A549 (cell line): ENCODE measurements around the gene SLC6A18. TPM values are rescaled to one million over a fixed set of nuclear protein-coding genes. Genes with fewer than 3 reads are reported as not detected.

ENCODE experiments used
- ATAC-seq, 2 experiments: fragments of 200-7000 bp in 1 of 2; fragments of >200 bp in 1 of 2; cut with Nextera tagmentation in 1 of 2; cut with Tn5 transposase in 1 of 2; 3 replicates each; pipeline versions ENCODE4 v1.8.0 to v1.9.1; 2018 to 2020; ENCODE audit warnings: mild to moderate bottlenecking in 1 of 2, moderate library complexity in 1 of 2
- CTCF ChIA-PET: fragments of 300-600 bp; sonication (Branson Sonifier 250); formaldehyde crosslinking; extraction: SDS; loops from one replicate; lab custom pipeline; 2021; ENCODE audit warnings: antibody characterized with exemption, inconsistent platforms; lab: Yijun Ruan, JAX
- POLR2A ChIA-PET: fragments of 350-600 bp; formaldehyde crosslinking; extraction: SDS; loops from one replicate; lab custom pipeline; 2021; ENCODE audit warnings: antibody characterized with exemption, inconsistent platforms; lab: Yijun Ruan, JAX
- DNase-seq, 2 experiments: peaks; one replicate each; pipeline versions ENCODE4 v3.0.0 to v3.0.0-alpha.2; 2011 to 2016; ENCODE audit warnings: low read depth in 1 of 2, low spot score in 1 of 2
- FAIRE-seq: peaks from 2 replicates; lab custom pipeline; 2011; peaks lifted over from hg19 to GRCh38; lab: Jason Lieb, UNC
- H3K27ac ChIP-seq, 2 experiments: fragments of >200 bp; sonication (Bioruptor Twin); formaldehyde crosslinking; 3 replicates each; pipeline ENCODE4 v1.5.1; 2016 to 2017
- H3K4me1 ChIP-seq: fragments of >200 bp; sonication (Bioruptor Twin); formaldehyde crosslinking; 3 replicates; pipeline ENCODE4 v1.6.1; 2016
- H3K4me2 ChIP-seq: fragments of >200 bp; sonication (Bioruptor Twin); formaldehyde crosslinking; 3 replicates; pipeline ENCODE4 v1.6.1; 2016
- H3K4me3 ChIP-seq: fragments of >200 bp; sonication (Bioruptor Twin); formaldehyde crosslinking; 3 replicates; pipeline ENCODE4 v1.5.1; 2016
- H3K9me3 ChIP-seq: fragments of >200 bp; sonication (Bioruptor Twin); formaldehyde crosslinking; 3 replicates; pipeline ENCODE4 v1.6.1; 2016
- BHLHE40 ChIP-seq: IDR thresholded peaks from 2 replicates; pipeline ENCODE4 v1.6.1; 2012; ENCODE audit warnings: low read depth, low read length, inconsistent platforms
- CBX2 ChIP-seq: fragments of 200-600 bp; sonication (generic); IDR thresholded peaks from 2 replicates; pipeline ENCODE4 v1.6.1; 2016; ENCODE audit warnings: low read depth, mild to moderate bottlenecking, borderline replicate concordance
- EP300 ChIP-seq, 2 experiments: fragments of >200 bp; sonication (Bioruptor Twin); formaldehyde crosslinking; IDR thresholded peaks; 2 replicates in 1 of 2; 3 replicates in 1 of 2; pipeline ENCODE4 v1.6.1; 2016 to 2017
- ESRRA ChIP-seq: fragments of 150-350 bp; IDR thresholded peaks from 2 replicates; pipeline ENCODE4 v1.6.1; 2014; ENCODE audit warnings: mild to moderate bottlenecking, low read length, borderline replicate concordance
- FOSB ChIP-seq: fragments of 250-450 bp; sonication (Bioruptor Pico); IDR thresholded peaks from 2 replicates; pipeline ENCODE4 v1.5.0; 2020; ENCODE audit warnings: mild to moderate bottlenecking, moderate library complexity
- FOXS1 ChIP-seq: fragments of 250-450 bp; sonication (Bioruptor Pico); IDR thresholded peaks from 2 replicates; pipeline ENCODE4 v1.5.0; 2020; ENCODE audit warnings: mild to moderate bottlenecking, moderate library complexity
- HDAC2 ChIP-seq: fragments of 200-600 bp; sonication (generic); IDR thresholded peaks from 2 replicates; pipeline ENCODE4 v1.6.1; 2016
- HEYL ChIP-seq: fragments of 250-450 bp; sonication (Bioruptor Pico); IDR thresholded peaks from 2 replicates; pipeline ENCODE4 v1.8.0; 2021; ENCODE audit warnings: mild to moderate bottlenecking, moderate library complexity
- HOXB13 ChIP-seq: fragments of 250-450 bp; sonication (Bioruptor Pico); IDR thresholded peaks from 2 replicates; pipeline ENCODE4 v1.5.0; 2020; ENCODE audit warnings: low read depth, mild to moderate bottlenecking, moderate library complexity
- HOXB5 ChIP-seq: fragments of 250-450 bp; sonication (Bioruptor Pico); IDR thresholded peaks from 2 replicates; pipeline ENCODE4 v1.5.0; 2020; ENCODE audit warnings: mild to moderate bottlenecking, moderate library complexity
- JUNB ChIP-seq: fragments of >200 bp; sonication (Bioruptor Twin); formaldehyde crosslinking; IDR thresholded peaks from 2 replicates; pipeline ENCODE4 v1.6.1; 2016
- KDM5A ChIP-seq: fragments of 200-600 bp; sonication (generic); IDR thresholded peaks from 2 replicates; pipeline ENCODE4 v1.6.1; 2016; ENCODE audit warnings: antibody characterized with exemption, mild to moderate bottlenecking
- MAZ ChIP-seq: fragments of 150-350 bp; IDR thresholded peaks from 2 replicates; pipeline ENCODE4 v1.6.1; 2014; ENCODE audit warnings: antibody characterized with exemption, low read depth, low read length, borderline replicate concordance
- NFE2L2 ChIP-seq: fragments of 150-350 bp; conservative IDR thresholded peaks from 2 replicates; pipeline ENCODE4 v1.6.1; 2014; ENCODE audit warnings: low read length
- NR3C1 ChIP-seq: fragments of >200 bp; sonication (Bioruptor Twin); formaldehyde crosslinking; IDR thresholded peaks from 3 replicates; pipeline ENCODE4 v1.6.1; 2017
- PHF8 ChIP-seq: fragments of 200-600 bp; sonication (generic); IDR thresholded peaks from 2 replicates; pipeline ENCODE4 v1.6.1; 2016; ENCODE audit warnings: low read depth, mild to moderate bottlenecking, antibody characterized with exemption, moderate library complexity, borderline replicate concordance
- POLR2A ChIP-seq: IDR thresholded peaks from 2 replicates; pipeline ENCODE4 v1.6.1; 2012; ENCODE audit warnings: mild to moderate bottlenecking, low read length
- POLR2AphosphoS2 ChIP-seq: conservative IDR thresholded peaks from 2 replicates; pipeline ENCODE4 v1.6.1; 2012; ENCODE audit warnings: low read length, improper control_type of control experiment, inconsistent platforms
- RAD21 ChIP-seq, 2 experiments: fragments of >200 bp in 1 of 2; sonication (Bioruptor Twin) in 1 of 2; formaldehyde crosslinking in 1 of 2; IDR thresholded peaks in 1 of 2; conservative IDR thresholded peaks in 1 of 2; 2 replicates in 1 of 2; 3 replicates in 1 of 2; pipeline ENCODE4 v1.6.1; 2012 to 2018; ENCODE audit warnings: inconsistent platforms in 1 of 2
- RARB ChIP-seq: fragments of 250-450 bp; sonication (Bioruptor Pico); IDR thresholded peaks from 2 replicates; pipeline ENCODE4 v1.8.0; 2021; ENCODE audit warnings: mild to moderate bottlenecking, moderate library complexity
- RCOR1 ChIP-seq: fragments of 150-350 bp; IDR thresholded peaks from 2 replicates; pipeline ENCODE4 v1.6.1; 2014; ENCODE audit warnings: antibody characterized with exemption, low read length, low read depth
- RFX5 ChIP-seq: fragments of 450-650 bp; IDR thresholded peaks from 2 replicates; pipeline ENCODE4 v1.7.1; 2014; ENCODE audit warnings: antibody characterized with exemption, mild to moderate bottlenecking, moderate library complexity
- RNF2 ChIP-seq: fragments of 200-600 bp; sonication (generic); IDR thresholded peaks from 2 replicates; pipeline ENCODE4 v1.6.1; 2016; ENCODE audit warnings: low read depth, mild to moderate bottlenecking, antibody characterized with exemption, moderate library complexity, borderline replicate concordance
- SMC3 ChIP-seq: fragments of >200 bp; sonication (Bioruptor Twin); formaldehyde crosslinking; IDR thresholded peaks from 3 replicates; pipeline ENCODE4 v1.6.1; 2018; ENCODE audit warnings: inconsistent platforms
- TFCP2L1 ChIP-seq: fragments of 250-450 bp; sonication (Bioruptor Pico); IDR thresholded peaks from 2 replicates; pipeline ENCODE4 v1.5.0; 2021; ENCODE audit warnings: mild to moderate bottlenecking
- TP53 ChIP-seq: fragments of 250-450 bp; sonication (Bioruptor Pico); IDR thresholded peaks from 2 replicates; pipeline ENCODE4 v1.5.0; 2021; ENCODE audit warnings: mild to moderate bottlenecking, moderate library complexity
- ZSCAN20 ChIP-seq: fragments of 250-450 bp; sonication (Bioruptor Pico); IDR thresholded peaks from 2 replicates; pipeline ENCODE4 v1.8.0; 2022; ENCODE audit warnings: mild to moderate bottlenecking, moderate library complexity
- WGBS: methylation state at CpG from one replicate; pipeline ENCODE4 v1.1.6; 2017; ENCODE audit errors: missing lambda C conversion rate; 5-methylcytosine and 5-hydroxymethylcytosine counted together
- polyA plus RNA-seq, 4 experiments: library from polyadenylated mRNA; depleted of rRNA in 3 of 4; stranded (reverse); fragments of >200 nt; fragmentation: RNase III in 1 of 4; extraction: RNeasy Plus Mini Kit Qiagen cat#74134 plus additional on column Dnase treatment in 1 of 4; gene quantifications; 2 replicates in 3 of 4; 3 replicates in 1 of 4; pipeline ENCODE4 v1.2.3, GENCODE V29; 2011 to 2017
- TF ChIP-seq, protein P1 (sequence below): IDR thresholded peaks from 2 replicates; pipeline ENCODE4 v1.6.1; 2012
- TF ChIP-seq, protein P2 (sequence below): fragments of 150-350 bp; IDR thresholded peaks from 2 replicates; pipeline ENCODE4 v1.6.1; 2014; ENCODE audit warnings: low read depth, mild to moderate bottlenecking, low read length
- TF ChIP-seq, protein P3 (sequence below): fragments of >200 bp; sonication (Bioruptor Twin); formaldehyde crosslinking; IDR thresholded peaks from 3 replicates; pipeline ENCODE4 v1.5.1; 2016
- TF ChIP-seq, protein P4 (sequence below): fragments of 450-650 bp; IDR thresholded peaks from 2 replicates; pipeline ENCODE4 v1.6.1; 2014; ENCODE audit warnings: antibody characterized with exemption

Gene SLC6A18
- polyA plus RNA-seq, 2 of the 4 experiments (the other 2 are of a cell fraction), result not detected

DNA sequence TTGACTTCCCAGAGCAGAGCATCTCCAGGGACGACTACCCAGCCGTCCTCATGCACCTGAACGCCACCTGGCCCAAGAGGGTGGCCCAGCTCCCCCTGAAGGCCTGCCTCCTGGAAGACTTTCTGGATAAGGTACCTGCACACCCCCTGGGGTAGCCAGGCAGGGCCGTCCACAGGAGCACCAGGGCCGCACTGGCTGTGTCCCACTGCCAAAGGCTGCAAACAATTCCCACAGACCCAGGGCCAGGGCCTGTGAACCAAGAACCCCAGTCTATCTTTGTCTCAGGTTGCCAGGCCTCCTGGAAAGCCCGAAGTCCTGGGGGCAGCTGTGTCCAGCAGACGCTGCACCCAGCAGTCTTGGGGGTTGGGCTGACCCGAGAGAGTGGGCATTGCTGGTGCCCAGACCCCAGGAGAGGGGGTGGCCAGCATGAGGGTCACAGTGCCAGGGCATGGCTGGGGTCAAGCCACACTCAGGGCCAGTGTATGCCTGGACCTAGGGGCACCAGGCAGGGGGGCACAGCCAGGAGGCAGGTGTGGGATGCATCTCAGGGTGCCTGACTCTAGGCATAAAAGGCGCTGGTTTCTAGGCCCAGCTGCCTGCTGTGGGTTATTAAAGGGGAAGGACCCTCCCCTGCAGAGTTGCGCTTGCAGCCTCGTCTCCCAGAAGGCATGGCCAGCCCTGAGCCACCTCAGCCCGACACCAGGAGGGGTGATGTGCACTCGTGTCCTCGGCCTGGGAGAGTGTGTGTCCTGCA is 17.7 kb downstream of the SLC6A18 start:
- 33% methylated on average over 9 of the region's 14 CpGs for WGBS
- ATAC-seq (no peak), DNase-seq (no peak), FAIRE-seq (no peak)
- H3K4me2 ChIP-seq, result no peak overlapping the region
- no peak overlapping the region for H3K4me3 ChIP-seq
- ChIA-PET CTCF (interaction anchor here (1.4 kb wide), 2 partner anchors 34 to 74 kb away, joined by 3 to 5 read pairs; no protein-coding TSS in a partner anchor), POLR2A (no interaction called here)
- H3K27ac ChIP-seq, result no peak overlapping the region
- no peaks in the 10 kb centered on the region for H3K4me1 ChIP-seq
- no peaks in the 10 kb centered on the region for H3K9me3 ChIP-seq
- TF ChIP-seq NFE2L2 (no peak), HDAC2 (no peak), POLR2AphosphoS2 (no peak), EP300 (IDR thresholded peaks at IDR 0.05) (no peak), NR3C1 (no peak), BHLHE40 (no peak), TP53 (CRISPR knock-in tag) (no peak), POLR2A (no peak), ZSCAN20 (CRISPR knock-in tag) (no peak), TFCP2L1 (CRISPR knock-in tag) (no peak)
- TF ChIP-seq, protein P1, sequence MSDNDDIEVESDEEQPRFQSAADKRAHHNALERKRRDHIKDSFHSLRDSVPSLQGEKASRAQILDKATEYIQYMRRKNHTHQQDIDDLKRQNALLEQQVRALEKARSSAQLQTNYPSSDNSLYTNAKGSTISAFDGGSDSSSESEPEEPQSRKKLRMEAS, result no peak

DNA sequence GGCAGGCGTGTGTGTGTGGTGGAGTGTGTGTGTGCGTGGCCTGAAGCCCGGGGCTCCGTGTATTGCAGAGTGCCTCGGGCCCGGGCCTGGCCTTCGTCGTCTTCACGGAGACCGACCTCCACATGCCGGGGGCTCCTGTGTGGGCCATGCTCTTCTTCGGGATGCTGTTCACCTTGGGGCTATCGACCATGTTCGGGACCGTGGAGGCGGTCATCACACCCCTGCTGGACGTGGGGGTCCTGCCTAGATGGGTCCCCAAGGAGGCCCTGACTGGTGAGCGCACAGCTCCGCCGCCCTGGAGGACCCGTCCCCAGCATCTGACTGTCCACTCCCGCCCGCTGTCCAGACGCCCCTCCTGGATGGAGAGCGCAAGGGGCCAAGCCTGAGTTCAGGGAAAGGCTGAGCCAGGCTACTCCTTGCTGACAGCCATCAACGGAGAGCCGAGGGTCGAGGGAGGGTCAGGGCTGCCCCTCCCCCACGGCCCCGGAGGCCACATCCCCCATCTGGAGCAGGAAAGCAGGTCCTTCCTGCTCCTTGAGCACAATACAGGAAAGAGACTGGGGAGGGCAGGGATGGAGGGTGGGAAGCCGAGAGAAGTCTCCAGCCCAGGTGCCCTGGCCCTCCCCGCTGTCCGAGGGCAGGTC is 18.4 kb downstream of the SLC6A18 start:
- no peak for ATAC-seq
- FAIRE-seq, result no peak
- Histone ChIP-seq H3K4me1 (no peaks in the 10 kb centered on the region), H3K4me2 (no peak overlapping the region), H3K4me3 (no peak overlapping the region), H3K9me3 (no peaks in the 10 kb centered on the region), H3K27ac (no peak overlapping the region)
- ChIA-PET CTCF (no interaction called here), POLR2A (no interaction called here)
- no peak for DNase-seq
- 34% methylated on average over 14 of the region's 33 CpGs for WGBS
- TF ChIP-seq, protein P2, sequence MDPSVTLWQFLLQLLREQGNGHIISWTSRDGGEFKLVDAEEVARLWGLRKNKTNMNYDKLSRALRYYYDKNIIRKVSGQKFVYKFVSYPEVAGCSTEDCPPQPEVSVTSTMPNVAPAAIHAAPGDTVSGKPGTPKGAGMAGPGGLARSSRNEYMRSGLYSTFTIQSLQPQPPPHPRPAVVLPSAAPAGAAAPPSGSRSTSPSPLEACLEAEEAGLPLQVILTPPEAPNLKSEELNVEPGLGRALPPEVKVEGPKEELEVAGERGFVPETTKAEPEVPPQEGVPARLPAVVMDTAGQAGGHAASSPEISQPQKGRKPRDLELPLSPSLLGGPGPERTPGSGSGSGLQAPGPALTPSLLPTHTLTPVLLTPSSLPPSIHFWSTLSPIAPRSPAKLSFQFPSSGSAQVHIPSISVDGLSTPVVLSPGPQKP, result no peak
- TF ChIP-seq RCOR1 (no peak), RARB (CRISPR knock-in tag) (no peak), FOSB (no peak), MAZ (no peak), NFE2L2 (no peak), SMC3 (no peak), ESRRA (no peak), POLR2A (no peak), PHF8 (no peak), RFX5 (no peak), HOXB13 (no peak)

DNA sequence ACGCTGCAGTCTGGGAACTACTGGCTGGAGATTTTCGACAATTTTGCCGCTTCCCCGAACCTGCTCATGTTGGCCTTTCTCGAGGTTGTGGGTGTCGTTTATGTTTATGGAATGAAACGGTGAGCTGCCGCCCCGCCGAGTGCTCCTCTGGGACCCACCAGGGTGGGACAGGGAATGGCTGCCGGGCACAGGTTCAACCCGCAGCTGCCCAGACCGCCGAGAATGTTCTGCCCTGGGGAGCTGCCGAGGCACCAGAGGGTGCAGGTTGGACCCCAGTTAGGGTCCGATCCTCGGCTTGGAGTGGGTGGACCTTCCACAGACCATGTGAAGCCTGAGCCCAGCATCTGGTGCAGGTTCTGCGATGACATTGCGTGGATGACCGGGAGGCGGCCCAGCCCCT is 19.1 kb downstream of the SLC6A18 start:
- Histone ChIP-seq H3K4me3 (no peak overlapping the region), H3K9me3 (no peaks in the 10 kb centered on the region), H3K4me1 (no peaks in the 10 kb centered on the region), H3K27ac (no peak overlapping the region), H3K4me2 (no peak overlapping the region)
- FAIRE-seq (no peak), DNase-seq (no peak), ATAC-seq (no peak)
- CTCF ChIA-PET, result interaction anchor here (0.7 kb wide), 1 partner anchor 75 kb away, joined by 3 read pairs; no protein-coding TSS in a partner anchor
- 51% methylated on average over 9 of the region's 21 CpGs for WGBS
- POLR2A ChIA-PET, result no interaction called here
- TF ChIP-seq RARB (CRISPR knock-in tag) (no peak), CBX2 (no peak), KDM5A (no peak), RNF2 (no peak), FOXS1 (CRISPR knock-in tag) (no peak), NR3C1 (no peak), HEYL (CRISPR knock-in tag) (no peak), HOXB5 (CRISPR knock-in tag) (no peak), RCOR1 (no peak), JUNB (no peak), RAD21 (conservative IDR thresholded peaks at IDR 0.05 in 1 of 2, IDR thresholded peaks at IDR 0.05 in 1 of 2) (no peak), SMC3 (no peak)
- TF ChIP-seq, protein P3, sequence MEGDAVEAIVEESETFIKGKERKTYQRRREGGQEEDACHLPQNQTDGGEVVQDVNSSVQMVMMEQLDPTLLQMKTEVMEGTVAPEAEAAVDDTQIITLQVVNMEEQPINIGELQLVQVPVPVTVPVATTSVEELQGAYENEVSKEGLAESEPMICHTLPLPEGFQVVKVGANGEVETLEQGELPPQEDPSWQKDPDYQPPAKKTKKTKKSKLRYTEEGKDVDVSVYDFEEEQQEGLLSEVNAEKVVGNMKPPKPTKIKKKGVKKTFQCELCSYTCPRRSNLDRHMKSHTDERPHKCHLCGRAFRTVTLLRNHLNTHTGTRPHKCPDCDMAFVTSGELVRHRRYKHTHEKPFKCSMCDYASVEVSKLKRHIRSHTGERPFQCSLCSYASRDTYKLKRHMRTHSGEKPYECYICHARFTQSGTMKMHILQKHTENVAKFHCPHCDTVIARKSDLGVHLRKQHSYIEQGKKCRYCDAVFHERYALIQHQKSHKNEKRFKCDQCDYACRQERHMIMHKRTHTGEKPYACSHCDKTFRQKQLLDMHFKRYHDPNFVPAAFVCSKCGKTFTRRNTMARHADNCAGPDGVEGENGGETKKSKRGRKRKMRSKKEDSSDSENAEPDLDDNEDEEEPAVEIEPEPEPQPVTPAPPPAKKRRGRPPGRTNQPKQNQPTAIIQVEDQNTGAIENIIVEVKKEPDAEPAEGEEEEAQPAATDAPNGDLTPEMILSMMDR, result no peak
- TF ChIP-seq, protein P4, sequence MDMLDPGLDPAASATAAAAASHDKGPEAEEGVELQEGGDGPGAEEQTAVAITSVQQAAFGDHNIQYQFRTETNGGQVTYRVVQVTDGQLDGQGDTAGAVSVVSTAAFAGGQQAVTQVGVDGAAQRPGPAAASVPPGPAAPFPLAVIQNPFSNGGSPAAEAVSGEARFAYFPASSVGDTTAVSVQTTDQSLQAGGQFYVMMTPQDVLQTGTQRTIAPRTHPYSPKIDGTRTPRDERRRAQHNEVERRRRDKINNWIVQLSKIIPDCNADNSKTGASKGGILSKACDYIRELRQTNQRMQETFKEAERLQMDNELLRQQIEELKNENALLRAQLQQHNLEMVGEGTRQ, result no peak
